GM18867 (cell line): Measurements from ENCODE around the gene SLC13A3.

Source experiments
- ATAC-seq: cut with Tn5 transposase; IDR thresholded peaks from one replicate; pipeline ENCODE4 v1.9.1; 2021; ENCODE audit warnings: mild to moderate bottlenecking, moderate library complexity; ENCODE audit not compliant: unreplicated experiment

SLC13A3 gene, protein sequence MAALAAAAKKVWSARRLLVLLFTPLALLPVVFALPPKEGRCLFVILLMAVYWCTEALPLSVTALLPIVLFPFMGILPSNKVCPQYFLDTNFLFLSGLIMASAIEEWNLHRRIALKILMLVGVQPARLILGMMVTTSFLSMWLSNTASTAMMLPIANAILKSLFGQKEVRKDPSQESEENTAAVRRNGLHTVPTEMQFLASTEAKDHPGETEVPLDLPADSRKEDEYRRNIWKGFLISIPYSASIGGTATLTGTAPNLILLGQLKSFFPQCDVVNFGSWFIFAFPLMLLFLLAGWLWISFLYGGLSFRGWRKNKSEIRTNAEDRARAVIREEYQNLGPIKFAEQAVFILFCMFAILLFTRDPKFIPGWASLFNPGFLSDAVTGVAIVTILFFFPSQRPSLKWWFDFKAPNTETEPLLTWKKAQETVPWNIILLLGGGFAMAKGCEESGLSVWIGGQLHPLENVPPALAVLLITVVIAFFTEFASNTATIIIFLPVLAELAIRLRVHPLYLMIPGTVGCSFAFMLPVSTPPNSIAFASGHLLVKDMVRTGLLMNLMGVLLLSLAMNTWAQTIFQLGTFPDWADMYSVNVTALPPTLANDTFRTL

DNA sequence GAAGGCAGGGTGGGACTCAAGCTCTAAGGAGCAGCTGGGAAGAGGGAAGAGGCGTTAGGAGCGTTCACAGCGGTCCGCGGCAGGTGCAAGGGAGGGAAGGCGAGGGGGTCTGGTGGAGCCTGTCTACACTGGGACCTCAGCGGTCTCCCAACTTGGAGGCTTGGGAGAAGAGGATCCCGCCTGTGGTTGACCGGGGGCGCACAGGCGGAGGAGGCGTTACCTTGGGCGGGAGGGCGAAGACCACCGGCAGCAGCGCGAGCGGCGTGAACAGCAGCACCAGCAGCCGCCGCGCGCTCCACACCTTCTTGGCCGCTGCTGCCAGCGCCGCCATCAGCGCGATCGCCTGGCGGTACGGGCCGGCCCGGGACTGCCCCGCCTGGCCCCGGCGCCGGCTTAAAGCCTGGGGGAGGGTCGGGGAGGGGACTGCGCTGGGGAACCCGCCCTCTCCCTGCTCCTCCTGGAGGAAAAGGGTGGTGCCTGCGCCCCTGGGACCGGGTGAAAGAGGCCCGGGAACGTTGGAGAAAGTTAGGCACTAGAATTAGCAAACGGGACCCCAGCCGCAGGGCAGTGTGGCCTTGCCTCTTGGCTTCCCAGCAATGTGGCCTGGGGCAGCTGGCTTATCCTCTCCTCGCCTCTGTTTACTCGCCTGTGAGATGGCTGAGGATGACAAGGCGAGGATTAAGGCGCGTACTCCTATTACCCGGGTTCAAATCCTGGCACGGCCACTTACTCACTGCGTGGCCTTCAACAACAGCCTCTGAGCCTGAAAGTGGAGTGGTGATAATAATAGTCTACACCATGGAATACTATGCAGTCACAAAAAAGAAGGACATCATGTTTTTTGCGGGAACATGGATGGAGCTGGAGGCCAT, at the start of gene SLC13A3:
TSS of gene SLC13A3 (minus strand) at position 369 of the 872 bp plus-strand sequence. CDS start at position 331, 38 bp downstream.
- ATAC-seq: no peak

- ATAC-seq: no peak
Measured at GRCh38 chr20:46701057-46701456, 49.8 kb upstream of the SLC13A3 start.

DNA sequence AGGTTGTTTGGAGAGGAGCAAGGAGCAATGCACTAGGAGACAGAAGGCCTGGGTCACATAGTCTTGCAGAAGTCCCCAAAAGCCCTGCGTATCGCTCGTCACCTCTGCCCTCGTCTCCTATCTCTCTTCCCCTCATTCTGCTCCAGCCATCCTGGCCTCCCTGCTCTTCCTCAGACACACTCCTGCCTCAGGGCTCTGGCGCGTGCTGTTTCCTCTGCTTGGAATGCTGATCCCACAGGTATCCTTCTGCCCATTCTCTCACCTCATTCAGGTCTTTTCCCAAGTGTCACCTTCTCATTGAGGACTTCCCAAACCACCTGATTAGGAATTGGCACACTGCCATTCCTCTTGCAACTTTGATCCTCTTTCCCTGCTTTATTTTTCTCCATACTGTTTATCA, 49.2 kb upstream of the SLC13A3 start:
- no peak for ATAC-seq

- ATAC-seq: no peak
Measured at GRCh38 chr20:46699651-46700359, 48.5 kb upstream of the SLC13A3 start.

DNA sequence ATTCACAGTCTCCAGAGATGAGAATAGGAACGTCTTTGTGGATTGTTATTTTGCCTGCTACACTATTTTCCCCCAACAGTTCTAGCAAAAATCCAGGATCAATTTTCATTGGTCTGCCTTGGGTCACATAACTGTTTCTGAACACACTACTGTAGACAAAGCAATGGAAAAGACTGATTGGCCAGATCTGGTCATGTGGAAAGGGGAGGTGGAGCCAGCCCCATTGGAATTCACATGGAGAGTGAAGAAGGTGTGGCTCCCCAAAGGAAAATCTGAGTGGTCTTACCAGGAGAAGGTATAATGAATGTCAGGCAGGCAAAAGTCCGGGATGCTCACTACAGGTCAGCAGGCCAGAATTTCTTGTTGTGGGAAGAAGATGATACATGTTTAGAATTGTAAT, 47.5 kb upstream of the SLC13A3 start:
- no peak for ATAC-seq

DNA sequence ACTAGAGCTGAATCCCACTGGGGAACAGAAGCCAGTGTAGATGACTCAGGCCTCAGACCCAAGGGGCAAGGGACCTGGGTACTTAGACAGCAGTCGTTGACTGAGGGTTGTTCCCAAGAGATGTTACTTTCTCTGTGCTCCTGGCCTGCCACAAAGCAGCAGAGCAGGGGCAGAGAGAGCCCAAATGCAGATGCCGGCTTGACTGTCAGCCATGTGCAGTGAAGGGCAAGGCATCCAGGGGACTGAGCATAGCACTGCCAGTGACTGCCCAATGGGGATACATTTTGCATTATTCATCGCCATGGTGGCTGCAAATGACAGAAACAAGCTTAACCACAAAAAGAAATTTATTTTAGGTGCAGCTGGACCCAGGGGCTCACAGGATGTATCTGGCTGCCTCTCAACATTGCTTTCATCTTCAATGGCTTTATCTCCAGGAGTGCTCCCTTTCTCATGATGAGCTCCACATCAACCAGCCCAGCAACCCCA, 45.6 kb upstream of the SLC13A3 start:
- no peak for ATAC-seq

GRCh38 chr20:46695892-46696291, 44.6 kb upstream of the SLC13A3 start:
- ATAC-seq: no peak

GRCh38 chr20:46694484-46694883, 43.2 kb upstream of the SLC13A3 start:
- no peak for ATAC-seq

- ATAC-seq: no peak
Measured at GRCh38 chr20:46691196-46691595, 39.9 kb upstream of the SLC13A3 start.

- no peak for ATAC-seq
Measured at GRCh38 chr20:46690219-46691106, 39.2 kb upstream of the SLC13A3 start.

DNA sequence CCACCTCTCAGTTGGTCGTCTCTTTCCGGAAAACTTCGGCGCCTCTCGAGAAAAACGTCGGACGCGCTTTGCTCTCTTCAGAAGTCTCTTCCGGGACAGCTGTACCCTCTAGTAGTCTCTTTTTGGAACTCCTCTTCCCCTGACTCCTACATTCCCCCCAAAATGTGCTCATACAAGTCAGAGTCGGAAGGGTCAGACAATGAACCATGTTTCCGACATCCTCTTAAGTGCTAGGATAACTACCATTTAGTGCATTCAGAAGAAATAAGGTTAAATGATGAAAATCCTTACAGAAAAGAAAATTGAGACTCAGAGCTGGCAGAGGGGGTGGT, 38.5 kb upstream of the SLC13A3 start:
- ATAC-seq: no peak

- ATAC-seq: peak; percentile 95
Measured at GRCh38 chr20:46689082-46689753, 38.0 kb upstream of the SLC13A3 start, which contains the start of gene TP53RK. TSS of gene TP53RK (minus strand) at chr20:46689444. CDS start at chr20:46689414, 30 bp downstream.

GRCh38 chr20:46688151-46689081, 37.2 kb upstream of the SLC13A3 start:
- no peak for ATAC-seq

- no peak for ATAC-seq
Measured at GRCh38 chr20:46683939-46684750, 32.9 kb upstream of the SLC13A3 start.

GRCh38 chr20:46683668-46683938, 32.3 kb upstream of the SLC13A3 start:
- ATAC-seq: no peak

DNA sequence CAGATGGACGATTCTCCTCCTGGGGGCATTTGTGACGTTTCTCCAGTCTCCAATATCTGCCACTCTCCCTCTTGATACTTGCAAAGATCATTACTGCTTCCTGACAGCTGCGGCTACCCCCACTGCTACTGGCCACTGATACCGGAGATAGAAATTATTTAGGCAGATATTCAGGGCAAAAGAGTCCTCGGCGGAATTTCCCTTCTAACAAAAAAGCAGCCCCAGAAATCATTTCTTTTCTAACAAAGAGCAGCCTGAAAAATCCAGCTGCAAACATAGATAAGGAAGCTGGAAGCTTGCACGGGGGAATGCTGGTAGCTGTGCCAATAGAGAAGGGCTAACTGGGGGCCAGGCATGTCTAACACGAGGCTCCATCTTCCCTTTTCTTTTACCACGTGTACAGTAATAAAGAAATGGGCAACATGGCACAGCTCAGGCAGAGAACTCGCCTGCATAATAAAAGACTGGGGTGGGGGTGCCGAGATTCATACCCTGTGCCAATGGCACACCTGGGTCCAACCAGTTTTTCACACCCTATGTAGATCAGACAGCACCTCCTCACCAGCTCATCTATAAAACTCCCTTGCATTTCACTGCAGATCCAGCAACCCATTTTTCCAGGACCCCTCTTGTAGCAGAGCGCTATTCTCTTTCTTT, 31.9 kb upstream of the SLC13A3 start:
- no peak for ATAC-seq
